ENCODE measurements around the gene ARPC3. TPM values are rescaled to one million over a fixed set of nuclear protein-coding genes. Genes with fewer than 3 reads are reported as not detected.

ARPC3 gene
- total RNA-seq, 1 experiment from 2014 or later, result 115 TPM

DNA sequence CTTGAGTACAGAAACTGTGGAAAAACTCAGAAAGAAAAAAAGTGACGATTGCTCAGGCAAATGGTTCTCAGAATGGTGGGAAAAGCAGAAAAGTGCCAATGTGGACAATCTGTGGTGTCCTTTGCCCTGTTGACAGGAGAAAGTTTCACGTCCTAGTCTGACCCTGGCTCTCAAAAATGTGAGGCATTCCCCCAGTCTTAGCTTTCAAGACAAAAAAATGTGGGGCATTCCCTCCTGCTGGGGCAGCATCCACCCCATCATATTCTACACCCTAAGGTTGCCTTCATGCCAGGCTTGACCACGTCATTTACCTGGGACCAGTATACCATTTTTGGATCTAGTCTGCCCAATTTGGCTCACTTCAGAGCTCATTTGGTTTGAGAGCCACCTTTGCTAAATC is 25.9 kb downstream of the ARPC3 start:
- Histone ChIP-seq H3K4me2 (ENCODE audit: low read length) (no peak overlapping the region), H3K4me1 (ENCODE audit: control insufficient read depth in 1 of 2, insufficient read depth in 2 of 2, low read length in 2 of 2) (no peaks in the 10 kb centered on the region), H3K27ac (ENCODE audit: low read depth, low read length) (no peak overlapping the region), H3K9me3 (ENCODE audit: control insufficient read depth in 1 of 2, insufficient read depth in 1 of 2, low read depth in 1 of 2, low read length in 2 of 2) (no peaks in the 10 kb centered on the region), H3K9ac (ENCODE audit: low read length) (no peak overlapping the region), H4K20me1 (ENCODE audit: insufficient read depth) (no peaks in the 10 kb centered on the region), H3K9me2 (ENCODE audit: insufficient read depth) (no peaks in the 10 kb centered on the region), H3K79me2 (ENCODE audit: insufficient read depth, low read length) (no peaks in the 10 kb centered on the region), H3K36me3 (ENCODE audit: control insufficient read depth in 1 of 2, insufficient read depth in 2 of 2, low read length in 2 of 2) (no peaks in the 10 kb centered on the region), H3K4me3 (replicated peaks in 1 of 2; ENCODE audit: low read depth in 1 of 2, low read length in 2 of 2) (no peak overlapping the region), H2AFZ (ENCODE audit: low read depth, low read length, poor library complexity, severe bottlenecking) (no peak overlapping the region), H3K27me3 (ENCODE audit: insufficient read depth, low read length) (no peaks in the 10 kb centered on the region)
- TF ChIP-seq ZBTB33 (IDR thresholded peaks at IDR 0.05; ENCODE audit: extremely low read depth, insufficient replicate concordance, low read length) (no peak), SP1 (IDR thresholded peaks at IDR 0.05; ENCODE audit: low read depth) (no peak), POLR2AphosphoS5 (IDR thresholded peaks at IDR 0.05; ENCODE audit: low read depth, low read length) (no peak), EZH2 (IDR thresholded peaks at IDR 0.05) (no peak), SRF (IDR thresholded peaks at IDR 0.05; ENCODE audit: low read depth) (no peak), FOSL1 (IDR thresholded peaks at IDR 0.05; ENCODE audit: low read depth) (no peak), POLR2A (IDR thresholded peaks at IDR 0.05; ENCODE audit: borderline replicate concordance, extremely low read depth, insufficient read depth, insufficient read length) (no peak), SIN3A (IDR thresholded peaks at IDR 0.05; ENCODE audit: low read depth) (no peak), TCF7L2 (IDR thresholded peaks at IDR 0.05; ENCODE audit: borderline replicate concordance, extremely low read depth, insufficient read depth, insufficient read length) (no peak), EZH2phosphoT487 (IDR thresholded peaks at IDR 0.05; ENCODE audit: borderline replicate concordance) (no peak), ZNF274 (IDR thresholded peaks at IDR 0.05; ENCODE audit: low read depth, low read length) (no peak)
- TF ChIP-seq, protein P1, sequence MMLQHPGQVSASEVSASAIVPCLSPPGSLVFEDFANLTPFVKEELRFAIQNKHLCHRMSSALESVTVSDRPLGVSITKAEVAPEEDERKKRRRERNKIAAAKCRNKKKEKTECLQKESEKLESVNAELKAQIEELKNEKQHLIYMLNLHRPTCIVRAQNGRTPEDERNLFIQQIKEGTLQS (IDR thresholded peaks at IDR 0.05), result no peak
- TF ChIP-seq, protein P2, sequence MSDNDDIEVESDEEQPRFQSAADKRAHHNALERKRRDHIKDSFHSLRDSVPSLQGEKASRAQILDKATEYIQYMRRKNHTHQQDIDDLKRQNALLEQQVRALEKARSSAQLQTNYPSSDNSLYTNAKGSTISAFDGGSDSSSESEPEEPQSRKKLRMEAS (IDR thresholded peaks at IDR 0.05), result no peak
- BruUV-seq (replicated peaks), result no TSS peak
- ChIA-PET POLR2A (no interaction called here), CTCF (no interaction called here), RAD21 (ENCODE audit: low non-redundant PET in 1 of 2, low total read pairs in 2 of 2, uncharacterized antibody in 2 of 2, unreplicated experiment in 2 of 2) (no interaction called here)
- intact Hi-C loops (cut with micrococcal nuclease), result no loop called here
- no peak for DNase-seq (ENCODE audit: low read depth, low spot score)
- ATAC-seq, result no peak
